Stomach (tissue), 9 donors: ENCODE data around the gene ALG8. TPM values are rescaled to one million over a fixed set of nuclear protein-coding genes. Genes with fewer than 3 reads are reported as not detected.

ENCODE experiments used
- DNase-seq, 2 donors: peaks; one replicate each; pipeline versions ENCODE4 v3.0.0 to v3.0.0-alpha.2; 2013 to 2019
- H3K27ac ChIP-seq, 5 donors: fragments of 200-600 bp in 4 of 5; sonication (generic) in 4 of 5; one replicate each; pipeline ENCODE4 v1.5.1; 2013 to 2019; ENCODE audit warnings: mild to moderate bottlenecking in 1 of 5, moderate library complexity in 1 of 5
- H3K27me3 ChIP-seq, 3 donors: fragments of 200-600 bp; sonication (generic); one replicate each; pipeline ENCODE4 v1.5.1; 2017 to 2019; ENCODE audit warnings: mixed run types in 1 of 3
- H3K36me3 ChIP-seq, 4 donors: fragments of 200-600 bp; sonication (generic); 1 replicate in 3 of 4; 2 replicates in 1 of 4; pipeline ENCODE4 v1.5.1; 2016 to 2019
- H3K4me1 ChIP-seq, 4 donors: fragments of 200-600 bp; sonication (generic); one replicate each; pipeline ENCODE4 v1.5.1; 2016 to 2019
- H3K4me3 ChIP-seq, 4 donors: fragments of 200-600 bp; sonication (generic) in 3 of 4; one replicate each; pipeline ENCODE4 v1.5.1; 2016 to 2019; ENCODE audit warnings: mild to moderate bottlenecking in 1 of 4
- H3K9me3 ChIP-seq, 4 donors: fragments of 200-600 bp; sonication (generic); one replicate each; pipeline ENCODE4 v1.5.1; 2016 to 2019
- EP300 ChIP-seq: sonication (generic); formaldehyde crosslinking; IDR thresholded peaks from one replicate; pipeline ENCODE4 v1.6.1; 2017; ENCODE audit warnings: antibody characterized with exemption
- POLR2A ChIP-seq, 4 donors: fragments of 450-650 bp; IDR thresholded peaks; one replicate each; pipeline ENCODE4 v1.6.1; 2016; ENCODE audit warnings: antibody characterized with exemption in 4 of 4, control low read depth in 2 of 4, mild to moderate bottlenecking in 1 of 4, moderate library complexity in 1 of 4
- POLR2AphosphoS5 ChIP-seq, 3 donors: sonication (generic); formaldehyde crosslinking; IDR thresholded peaks; one replicate each; pipeline ENCODE4 v1.6.1; 2016; ENCODE audit warnings: antibody characterized with exemption in 3 of 3
- WGBS, 5 donors: extraction: QIAGEN DNeasy Blood & Tissue Kit in 3 of 5; methylation state at CpG; one replicate each; pipeline versions ENCODE4 v1.1.5 to v1.1.7; 2013 to 2018; 5-methylcytosine and 5-hydroxymethylcytosine counted together
- intact Hi-C: fragments of 100-400 bp; cut with DNase I; formaldehyde crosslinking; loops from one replicate; pipeline ENCODE4 v1.15.1; 2023; ENCODE audit warnings: low total_unique reads
- polyA plus RNA-seq, 3 donors: library from polyadenylated mRNA; stranded (reverse); fragments of 200-250 nt; gene quantifications; one replicate each; pipeline ENCODE4 v1.2.3, GENCODE V29; 2013
- total RNA-seq, 5 donors: library from RNA; depleted of rRNA; stranded (reverse); fragments of >200 nt; gene quantifications; one replicate each; pipeline versions ENCODE4 v1.1.0 to v1.2.3, GENCODE V29; 2014 to 2016
- TF ChIP-seq, protein P1 (sequence below), 7 experiments: fragments of 450-650 bp in 4 of 7; fragments of 200-600 bp in 3 of 7; sonication (generic) in 3 of 7; IDR thresholded peaks; one replicate each; pipeline ENCODE4 v1.5.1; 2016 to 2019; ENCODE audit warnings: antibody characterized with exemption in 7 of 7, control low read depth in 2 of 7, mild to moderate bottlenecking in 1 of 7
- donor health status: healthy with polysubstance abuse.
- donor health status: Bipolar disorder and iron deficiency.
- donor health status: healthy.

ALG8 gene
- total and polyA plus RNA-seq, 8 donors, result 3.8 to 58.2 (median 24.5) TPM

DNA sequence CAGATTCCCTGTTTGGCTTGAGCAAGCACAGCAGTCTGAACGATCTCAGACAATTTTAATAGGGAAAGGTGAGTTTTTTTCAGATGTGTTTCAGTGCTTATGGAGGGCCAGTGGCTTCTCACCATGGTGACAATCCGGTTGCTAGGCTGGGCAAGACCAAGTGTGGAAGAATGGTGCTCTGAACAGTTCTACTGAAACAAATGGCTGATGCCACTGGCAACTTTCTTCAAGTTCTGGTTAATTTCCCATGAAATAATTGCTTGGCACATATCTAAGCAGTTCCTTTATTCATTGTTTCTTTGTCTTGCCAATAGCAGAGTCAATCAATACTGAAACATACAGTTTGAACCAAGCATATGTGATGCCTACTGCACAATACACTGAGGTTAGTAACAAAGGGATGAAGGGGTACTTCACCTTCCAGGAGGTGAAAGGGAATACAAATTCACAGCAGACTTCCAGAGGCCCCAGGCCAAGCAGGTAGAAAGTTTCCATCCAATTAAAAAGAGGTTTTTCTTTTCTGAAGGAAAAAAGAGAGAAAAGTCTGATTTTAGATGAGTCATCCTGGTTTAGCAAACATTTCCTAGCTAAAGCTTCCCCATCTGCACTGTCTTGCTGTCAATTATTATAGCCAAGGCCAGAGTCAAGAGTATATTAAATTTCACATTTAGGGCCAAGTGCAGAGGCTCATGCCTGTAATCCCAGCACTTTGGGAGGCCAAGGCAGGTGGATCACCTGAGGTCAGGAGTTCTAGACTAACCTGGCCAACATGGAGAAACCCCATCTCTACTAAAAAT is 38.6 kb downstream of the ALG8 start:
- intact Hi-C loops, result no loop called here
- no peak for DNase-seq
- 80 to 89% (median 83%) methylated on average over 2 of the region's 2 CpGs for WGBS, 5 donors
- Histone ChIP-seq H3K27ac (no peak overlapping the region), H3K4me1 (no peaks in the 10 kb centered on the region), H3K9me3 (no peaks in the 10 kb centered on the region), H3K4me3 (no peak overlapping the region), H3K27me3 (no peaks in the 10 kb centered on the region), H3K36me3 (peaks cover 16 to 64% (median 63%) of the 10 kb centered on the region in 4 donors)
- no peak for TF ChIP-seq EP300
- no peak for TF ChIP-seq POLR2AphosphoS5 (IDR thresholded peaks at IDR 0.05)
- no peak for TF ChIP-seq POLR2A (IDR thresholded peaks at IDR 0.05)
- TF ChIP-seq, protein P1, sequence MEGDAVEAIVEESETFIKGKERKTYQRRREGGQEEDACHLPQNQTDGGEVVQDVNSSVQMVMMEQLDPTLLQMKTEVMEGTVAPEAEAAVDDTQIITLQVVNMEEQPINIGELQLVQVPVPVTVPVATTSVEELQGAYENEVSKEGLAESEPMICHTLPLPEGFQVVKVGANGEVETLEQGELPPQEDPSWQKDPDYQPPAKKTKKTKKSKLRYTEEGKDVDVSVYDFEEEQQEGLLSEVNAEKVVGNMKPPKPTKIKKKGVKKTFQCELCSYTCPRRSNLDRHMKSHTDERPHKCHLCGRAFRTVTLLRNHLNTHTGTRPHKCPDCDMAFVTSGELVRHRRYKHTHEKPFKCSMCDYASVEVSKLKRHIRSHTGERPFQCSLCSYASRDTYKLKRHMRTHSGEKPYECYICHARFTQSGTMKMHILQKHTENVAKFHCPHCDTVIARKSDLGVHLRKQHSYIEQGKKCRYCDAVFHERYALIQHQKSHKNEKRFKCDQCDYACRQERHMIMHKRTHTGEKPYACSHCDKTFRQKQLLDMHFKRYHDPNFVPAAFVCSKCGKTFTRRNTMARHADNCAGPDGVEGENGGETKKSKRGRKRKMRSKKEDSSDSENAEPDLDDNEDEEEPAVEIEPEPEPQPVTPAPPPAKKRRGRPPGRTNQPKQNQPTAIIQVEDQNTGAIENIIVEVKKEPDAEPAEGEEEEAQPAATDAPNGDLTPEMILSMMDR (IDR thresholded peaks at IDR 0.05), result no peak

DNA sequence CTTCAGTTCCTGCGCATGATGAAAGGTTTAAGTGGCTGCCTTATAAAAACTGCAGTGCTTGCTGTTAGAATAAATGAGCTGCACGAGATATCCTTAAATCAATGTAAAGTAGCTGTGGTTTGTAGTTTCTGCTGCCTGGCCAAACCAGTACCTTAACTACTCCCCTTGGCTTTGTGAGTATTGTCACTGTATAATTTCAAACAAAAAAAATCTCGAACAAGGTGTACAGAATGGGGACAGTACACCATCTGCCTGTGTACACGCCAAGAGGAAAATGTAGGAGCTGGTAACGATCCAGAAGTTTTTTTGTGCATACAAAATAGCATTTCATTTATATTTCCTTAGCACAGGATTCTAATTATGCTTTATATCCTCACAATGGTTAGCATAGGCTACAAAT is 39.2 kb downstream of the ALG8 start:
- DNase-seq, result no peak
- TF ChIP-seq, protein P1 (IDR thresholded peaks at IDR 0.05), result no peak
- TF ChIP-seq POLR2A (IDR thresholded peaks at IDR 0.05), result no peak
- intact Hi-C loops, result no loop called here
- 66 to 85% (median 79%) methylated on average over 5 of the region's 5 CpGs for WGBS, 5 donors
- Histone ChIP-seq H3K27me3 (no peaks in the 10 kb centered on the region), H3K36me3 (peaks cover 16 to 64% (median 63%) of the 10 kb centered on the region in 4 donors), H3K27ac (no peak overlapping the region), H3K4me3 (no peak overlapping the region), H3K4me1 (no peaks in the 10 kb centered on the region), H3K9me3 (no peaks in the 10 kb centered on the region)

GRCh38 chr11:78099666-78100065 is 39.8 kb downstream of the ALG8 start:
- intact Hi-C loops, result no loop called here
- DNase-seq, result no peak
- H3K4me1 ChIP-seq, result no peaks in the 10 kb centered on the region
- 83 to 96% (median 89%) methylated on average over 4 of the region's 4 CpGs for WGBS, 5 donors
- H3K9me3 ChIP-seq, result no peaks in the 10 kb centered on the region
- H3K36me3 ChIP-seq, result peaks cover 16 to 65% (median 64%) of the 10 kb centered on the region in 4 donors
- H3K27me3 ChIP-seq, result no peaks in the 10 kb centered on the region
- TF ChIP-seq, protein P1 (IDR thresholded peaks at IDR 0.05), result no peak
- no peak for TF ChIP-seq EP300
- TF ChIP-seq POLR2A (IDR thresholded peaks at IDR 0.05), result no peak
- no peak for TF ChIP-seq POLR2AphosphoS5 (IDR thresholded peaks at IDR 0.05)
- H3K4me3 ChIP-seq, result no peak overlapping the region
- H3K27ac ChIP-seq, result no peak overlapping the region

- Histone ChIP-seq H3K9me3 (no peaks in the 10 kb centered on the region), H3K27ac (no peak overlapping the region), H3K4me3 (no peak overlapping the region), H3K4me1 (no peaks in the 10 kb centered on the region), H3K36me3 (peaks cover 16 to 52% (median 49%) of the 10 kb centered on the region in 4 donors), H3K27me3 (no peaks in the 10 kb centered on the region)
- WGBS, 5 donors, result 83 to 94% (median 90%) methylated on average over 7 of the region's 7 CpGs
- TF ChIP-seq POLR2A (IDR thresholded peaks at IDR 0.05), result no peak
- TF ChIP-seq EP300, result no peak
- no peak for TF ChIP-seq POLR2AphosphoS5 (IDR thresholded peaks at IDR 0.05)
- TF ChIP-seq, protein P1 (IDR thresholded peaks at IDR 0.05), result no peak
- DNase-seq, result no peak
- intact Hi-C loops, result no loop called here
These were observed 41.6 kb downstream of the ALG8 start for GRCh38 chr11:78097666-78098385.
